Measurements from ENCODE around the gene WDR12.
A peak's percentile ranks its signal among the peaks of the same experiment; 100 is the strongest.
"Not testable (repeated sequence)": the region's sequence is repeated elsewhere in the genome, so short reads cannot be mapped to it uniquely, and the experiment has no call there.

The WDR12 gene

DNA sequence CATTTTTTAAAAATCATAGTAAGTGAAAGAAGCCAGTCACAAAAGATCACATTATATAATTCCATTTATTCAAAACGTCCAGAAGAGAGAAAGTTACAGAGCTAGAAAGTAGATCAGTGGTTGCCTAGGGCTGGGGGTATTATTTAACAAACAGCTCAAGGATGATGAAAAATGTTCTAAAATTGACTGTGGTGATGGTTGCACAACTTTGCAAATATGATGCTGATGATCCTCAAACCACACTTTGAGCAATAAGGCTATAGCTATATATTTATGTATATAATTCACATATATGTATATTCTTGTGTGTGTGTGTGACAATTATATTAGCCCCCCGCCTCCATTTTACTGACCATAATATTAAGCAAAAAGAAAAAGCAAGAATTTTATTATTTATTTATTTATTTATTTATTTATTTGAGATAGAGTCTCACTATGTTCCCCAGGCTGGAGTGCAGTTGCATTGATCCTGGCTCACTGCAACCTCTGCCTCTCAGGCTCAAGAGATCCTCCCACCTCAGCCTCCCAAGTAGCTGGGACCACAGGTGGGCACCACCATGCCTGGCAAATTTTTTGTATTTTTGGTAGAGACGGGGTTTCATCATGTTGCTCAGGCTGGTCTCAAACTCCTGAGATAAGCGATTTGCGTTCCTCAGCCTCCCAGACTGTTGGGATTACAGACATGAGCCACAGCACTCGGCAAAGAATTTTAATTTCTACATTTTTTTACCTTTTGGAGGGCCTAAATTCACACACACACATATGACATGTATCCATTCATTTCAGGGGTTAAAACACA, 1.9 kb downstream of the WDR12 start:
- TF ChIP-seq, protein P1, sequence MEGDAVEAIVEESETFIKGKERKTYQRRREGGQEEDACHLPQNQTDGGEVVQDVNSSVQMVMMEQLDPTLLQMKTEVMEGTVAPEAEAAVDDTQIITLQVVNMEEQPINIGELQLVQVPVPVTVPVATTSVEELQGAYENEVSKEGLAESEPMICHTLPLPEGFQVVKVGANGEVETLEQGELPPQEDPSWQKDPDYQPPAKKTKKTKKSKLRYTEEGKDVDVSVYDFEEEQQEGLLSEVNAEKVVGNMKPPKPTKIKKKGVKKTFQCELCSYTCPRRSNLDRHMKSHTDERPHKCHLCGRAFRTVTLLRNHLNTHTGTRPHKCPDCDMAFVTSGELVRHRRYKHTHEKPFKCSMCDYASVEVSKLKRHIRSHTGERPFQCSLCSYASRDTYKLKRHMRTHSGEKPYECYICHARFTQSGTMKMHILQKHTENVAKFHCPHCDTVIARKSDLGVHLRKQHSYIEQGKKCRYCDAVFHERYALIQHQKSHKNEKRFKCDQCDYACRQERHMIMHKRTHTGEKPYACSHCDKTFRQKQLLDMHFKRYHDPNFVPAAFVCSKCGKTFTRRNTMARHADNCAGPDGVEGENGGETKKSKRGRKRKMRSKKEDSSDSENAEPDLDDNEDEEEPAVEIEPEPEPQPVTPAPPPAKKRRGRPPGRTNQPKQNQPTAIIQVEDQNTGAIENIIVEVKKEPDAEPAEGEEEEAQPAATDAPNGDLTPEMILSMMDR (IDR thresholded peaks at IDR 0.05; ENCODE audit: insufficient read depth, low read length, poor library complexity, severe bottlenecking), result no peak
- Histone ChIP-seq H3K4me3 (replicated peaks; ENCODE audit: low read depth, low read length) (peak overlapping the region; percentile 77), H3K27me3 (replicated peaks; ENCODE audit: control insufficient read depth, insufficient read depth, low read length) (no peaks in the 10 kb centered on the region), H3K36me3 (ENCODE audit: control insufficient read depth, insufficient read depth, low read length) (no peaks in the 10 kb centered on the region)
- no peak for DNase-seq (ENCODE audit: extremely low read depth, insufficient read length)

GRCh38 chr2:202908186-202908585, 3.3 kb downstream of the WDR12 start:
- Histone ChIP-seq H3K36me3 (ENCODE audit: control insufficient read depth, insufficient read depth, low read length) (no peaks in the 10 kb centered on the region), H3K4me3 (replicated peaks; ENCODE audit: low read depth, low read length) (no peak overlapping the region), H3K27me3 (replicated peaks; ENCODE audit: control insufficient read depth, insufficient read depth, low read length) (no peaks in the 10 kb centered on the region)
- TF ChIP-seq, protein P1 (IDR thresholded peaks at IDR 0.05; ENCODE audit: insufficient read depth, low read length, poor library complexity, severe bottlenecking), result no peak
- DNase-seq (ENCODE audit: extremely low read depth, insufficient read length), result no peak

- DNase-seq (ENCODE audit: extremely low read depth, insufficient read length); H3K27me3 ChIP-seq (replicated peaks; ENCODE audit: control insufficient read depth, insufficient read depth, low read length); H3K4me3 ChIP-seq (replicated peaks; ENCODE audit: low read depth, low read length); H3K36me3 ChIP-seq (ENCODE audit: control insufficient read depth, insufficient read depth, low read length): not testable (repeated sequence)
These were observed 6.0 kb downstream of the WDR12 start for GRCh38 chr2:202905507-202905906.

GRCh38 chr2:202885190-202885589, 26.3 kb downstream of the WDR12 start:
- TF ChIP-seq, protein P1 (IDR thresholded peaks at IDR 0.05; ENCODE audit: insufficient read depth, low read length, poor library complexity, severe bottlenecking), result no peak
- Histone ChIP-seq H3K27me3 (replicated peaks; ENCODE audit: control insufficient read depth, insufficient read depth, low read length) (no peaks in the 10 kb centered on the region), H3K36me3 (ENCODE audit: control insufficient read depth, insufficient read depth, low read length) (peaks cover 3% of the 10 kb centered on the region), H3K4me3 (replicated peaks; ENCODE audit: low read depth, low read length) (no peak overlapping the region)
- no peak for DNase-seq (ENCODE audit: extremely low read depth, insufficient read length)

GRCh38 chr2:202883987-202884675, 27.3 kb downstream of the WDR12 start:
- Histone ChIP-seq H3K27me3 (replicated peaks; ENCODE audit: control insufficient read depth, insufficient read depth, low read length) (no peaks in the 10 kb centered on the region), H3K36me3 (ENCODE audit: control insufficient read depth, insufficient read depth, low read length) (peaks cover 3% of the 10 kb centered on the region), H3K4me3 (replicated peaks; ENCODE audit: low read depth, low read length) (no peak overlapping the region)
- TF ChIP-seq, protein P1 (IDR thresholded peaks at IDR 0.05; ENCODE audit: insufficient read depth, low read length, poor library complexity, severe bottlenecking), result no peak
- DNase-seq (ENCODE audit: extremely low read depth, insufficient read length), result no peak

DNA sequence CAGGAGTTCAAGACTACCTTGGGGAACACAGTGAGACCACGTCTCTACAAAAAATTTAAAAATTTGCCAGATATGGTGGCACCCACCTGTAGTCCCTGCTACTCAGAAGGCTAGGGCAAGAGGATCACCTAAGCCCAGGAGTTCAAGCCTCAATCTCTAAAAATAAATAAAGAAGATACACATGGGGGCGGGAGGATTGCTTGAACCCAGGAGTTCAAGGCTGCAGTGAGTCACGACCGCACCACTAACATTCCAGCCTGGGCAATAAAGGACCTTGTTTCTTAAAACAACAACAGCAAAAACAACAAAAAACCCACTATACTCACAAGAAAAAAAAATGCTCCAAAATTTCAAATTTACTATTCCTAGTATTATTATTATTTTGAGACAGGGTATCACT, 29.9 kb downstream of the WDR12 start:
- no peaks in the 10 kb centered on the region for H3K27me3 ChIP-seq (replicated peaks; ENCODE audit: control insufficient read depth, insufficient read depth, low read length)
- no peak for DNase-seq (ENCODE audit: extremely low read depth, insufficient read length)
- TF ChIP-seq, protein P1 (IDR thresholded peaks at IDR 0.05; ENCODE audit: insufficient read depth, low read length, poor library complexity, severe bottlenecking), result no peak
- H3K36me3 ChIP-seq (ENCODE audit: control insufficient read depth, insufficient read depth, low read length), result peaks cover 3% of the 10 kb centered on the region
- H3K4me3 ChIP-seq (replicated peaks; ENCODE audit: low read depth, low read length), result no peak overlapping the region
